GM19397 (cell line): ENCODE measurements around the gene TBC1D24.
"Not testable (repeated sequence)": the region's sequence is repeated elsewhere in the genome, so short reads cannot be mapped to it uniquely, and the experiment has no call there.

Experiments used
- ATAC-seq: cut with Tn5 transposase; IDR thresholded peaks from one replicate; pipeline ENCODE4 v1.9.1; 2021; ENCODE audit warnings: mild to moderate bottlenecking, moderate library complexity; ENCODE audit not compliant: unreplicated experiment

The TBC1D24 gene

GRCh38 chr16:2474877-2475412, at the start of gene TBC1D24:
Gene TBC1D24, plus strand, starts transcription at chr16:2475127. Its CDS starts 21,022 bp downstream, at chr16:2496149.
- ATAC-seq = peak; percentile 52

GRCh38 chr16:2425825-2426430, 49.0 kb upstream of the TBC1D24 start:
- ATAC-seq = no peak

- no peak for ATAC-seq
Observed at GRCh38 chr16:2426941-2427361, 48.0 kb upstream of the TBC1D24 start.

- no peak for ATAC-seq
Observed at GRCh38 chr16:2427526-2427925, 47.4 kb upstream of the TBC1D24 start.

- ATAC-seq = no peak
Observed at GRCh38 chr16:2428051-2428783, 46.7 kb upstream of the TBC1D24 start.

GRCh38 chr16:2428784-2429033, 46.2 kb upstream of the TBC1D24 start:
- no peak for ATAC-seq

- ATAC-seq = peak; percentile 83
Observed at GRCh38 chr16:2429034-2429770, 45.7 kb upstream of the TBC1D24 start, which contains the start of gene CCNF. Gene CCNF, plus strand, starts transcription at chr16:2429447. Its CDS starts 35 bp downstream, at chr16:2429482.

GRCh38 chr16:2429771-2430663, 44.9 kb upstream of the TBC1D24 start:
- ATAC-seq = peak; percentile 15

GRCh38 chr16:2432286-2432685, 42.6 kb upstream of the TBC1D24 start:
- no peak for ATAC-seq

GRCh38 chr16:2432801-2433505, 42.0 kb upstream of the TBC1D24 start:
- ATAC-seq = no peak

GRCh38 chr16:2435236-2435635, 39.7 kb upstream of the TBC1D24 start:
- ATAC-seq = not testable (repeated sequence)

GRCh38 chr16:2436110-2436509, 38.8 kb upstream of the TBC1D24 start:
- no peak for ATAC-seq

GRCh38 chr16:2437032-2437790, 37.7 kb upstream of the TBC1D24 start:
- ATAC-seq = no peak

GRCh38 chr16:2438121-2438520, 36.8 kb upstream of the TBC1D24 start:
- no peak for ATAC-seq

- no peak for ATAC-seq
Observed at GRCh38 chr16:2439598-2439997, 35.3 kb upstream of the TBC1D24 start.

- ATAC-seq = not testable (repeated sequence)
Observed at GRCh38 chr16:2441143-2441804, 33.7 kb upstream of the TBC1D24 start.

- ATAC-seq = no peak
Observed at GRCh38 chr16:2443555-2443954, 31.4 kb upstream of the TBC1D24 start.

- ATAC-seq = no peak
Observed at GRCh38 chr16:2447920-2448583, 26.9 kb upstream of the TBC1D24 start.
